ENCODE measurements around the gene MAML3.

Gene MAML3

GRCh38 chr4:139777757-139778156 is 376.2 kb downstream of the MAML3 start:
- in situ Hi-C loops (cut with MboI; ENCODE audit: low sequenced_read_pairs, unreplicated experiment): no loop called here
- no peak for TF ChIP-seq CTCF (IDR thresholded peaks at IDR 0.05; ENCODE audit: borderline replicate concordance, control extremely low read depth, extremely low read depth, insufficient read depth, missing control alignments)
- no peak for DNase-seq (ENCODE audit: low spot score)

GRCh38 chr4:139776235-139776634 is 377.7 kb downstream of the MAML3 start:
- no peak for TF ChIP-seq CTCF (IDR thresholded peaks at IDR 0.05; ENCODE audit: borderline replicate concordance, control extremely low read depth, extremely low read depth, insufficient read depth, missing control alignments)
- DNase-seq (ENCODE audit: low spot score): no peak

GRCh38 chr4:139774759-139775487 is 379.1 kb downstream of the MAML3 start:
- in situ Hi-C loops (cut with MboI; ENCODE audit: low sequenced_read_pairs, unreplicated experiment): no loop called here
- DNase-seq (ENCODE audit: low spot score): no peak
- TF ChIP-seq CTCF (IDR thresholded peaks at IDR 0.05; ENCODE audit: borderline replicate concordance, control extremely low read depth, extremely low read depth, insufficient read depth, missing control alignments): no peak

More at GRCh38 chr4:139776235-139776634, 377.7 kb downstream of the MAML3 start:
- in situ Hi-C loops (cut with MboI; ENCODE audit: low sequenced_read_pairs, unreplicated experiment): no loop called here

GRCh38 chr4:139773560-139774318 is 380.2 kb downstream of the MAML3 start:
- TF ChIP-seq CTCF (IDR thresholded peaks at IDR 0.05; ENCODE audit: borderline replicate concordance, control extremely low read depth, extremely low read depth, insufficient read depth, missing control alignments): no peak
- in situ Hi-C loops (cut with MboI; ENCODE audit: low sequenced_read_pairs, unreplicated experiment): no loop called here
- no peak for DNase-seq (ENCODE audit: low spot score)

- TF ChIP-seq CTCF (IDR thresholded peaks at IDR 0.05; ENCODE audit: borderline replicate concordance, control extremely low read depth, extremely low read depth, insufficient read depth, missing control alignments): no peak
- no peak for DNase-seq (ENCODE audit: low spot score)
- in situ Hi-C loops (cut with MboI; ENCODE audit: low sequenced_read_pairs, unreplicated experiment): no loop called here
These were observed 383.6 kb downstream of the MAML3 start for GRCh38 chr4:139770361-139770760.

GRCh38 chr4:139769364-139769763 is 384.6 kb downstream of the MAML3 start:
- no peak for DNase-seq (ENCODE audit: low spot score)
- no peak for TF ChIP-seq CTCF (IDR thresholded peaks at IDR 0.05; ENCODE audit: borderline replicate concordance, control extremely low read depth, extremely low read depth, insufficient read depth, missing control alignments)
- in situ Hi-C loops (cut with MboI; ENCODE audit: low sequenced_read_pairs, unreplicated experiment): no loop called here
